ENCODE measurements around the gene FXYD1. TPM values are rescaled to one million over a fixed set of nuclear protein-coding genes. Genes with fewer than 3 reads are reported as not detected.

Gene FXYD1
- total RNA-seq, 1 experiment from 2014 or later = 13.3 TPM

DNA sequence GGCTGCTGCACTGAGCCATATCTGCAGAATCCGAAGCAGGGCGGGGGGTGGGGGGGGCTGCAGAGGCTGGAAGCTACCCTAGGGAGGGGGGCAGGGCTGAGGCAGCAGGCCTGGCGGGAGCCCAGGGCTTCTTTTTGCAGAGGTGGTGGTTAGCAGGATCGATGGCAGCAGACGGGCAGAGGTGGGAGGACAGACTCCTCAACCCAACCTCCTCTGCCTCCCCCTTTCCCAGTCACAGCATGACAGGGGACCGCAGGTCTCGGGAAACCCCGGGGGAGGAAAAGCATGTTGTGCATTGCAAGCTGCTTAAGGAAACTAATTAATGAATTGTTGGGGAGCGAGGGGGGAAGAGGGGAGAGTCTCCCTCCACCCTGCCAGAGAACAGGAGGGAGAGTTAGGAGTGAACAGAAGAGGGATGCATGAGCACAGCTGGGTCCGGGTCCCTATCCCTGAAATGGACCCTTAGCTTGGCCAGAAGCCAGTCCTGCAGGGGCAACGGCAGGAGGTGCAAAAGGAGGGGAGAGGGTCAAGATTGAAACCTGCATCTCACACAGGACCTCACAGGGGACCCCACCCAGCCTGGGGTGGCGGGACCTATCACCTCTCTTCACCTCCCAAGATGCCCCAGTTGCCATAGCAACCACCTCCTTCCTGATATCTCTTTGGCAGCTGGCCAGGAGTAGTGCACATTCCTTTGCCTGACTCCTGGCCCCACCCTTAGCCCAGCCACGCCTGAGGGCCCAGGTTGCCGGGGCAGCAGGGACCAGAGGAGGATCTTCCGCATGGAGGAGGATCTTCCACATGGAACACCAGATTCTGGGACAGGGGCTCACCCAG lies 6.2 kb downstream of the FXYD1 start:
- Mint-ChIP-seq H3K4me3 (peak overlapping the region; percentile 68), H3K27ac (no peak overlapping the region), H3K4me1 (peaks cover 41% of the 10 kb centered on the region), H3K27me3 (ENCODE audit: low read depth) (peaks cover 28% of the 10 kb centered on the region), H3K36me3 (peaks cover 2% of the 10 kb centered on the region; the same call in 1 of the 2 replicates), H3K9me3 (no peaks in the 10 kb centered on the region)
- DNase-seq (ENCODE audit: low spot score) (peak; percentile 86), ATAC-seq (peak; percentile 16)
- ChIA-PET POLR2A (no interaction called here), CTCF (interaction anchor here (0.8 to 5.5 kb wide), 4 partner anchors 8 to 89 kb away, joined by 3 to 143 read pairs (median 62); partner anchors contain the start of genes FXYD5 and LGI4)
- TF ChIP-seq, protein P1, sequence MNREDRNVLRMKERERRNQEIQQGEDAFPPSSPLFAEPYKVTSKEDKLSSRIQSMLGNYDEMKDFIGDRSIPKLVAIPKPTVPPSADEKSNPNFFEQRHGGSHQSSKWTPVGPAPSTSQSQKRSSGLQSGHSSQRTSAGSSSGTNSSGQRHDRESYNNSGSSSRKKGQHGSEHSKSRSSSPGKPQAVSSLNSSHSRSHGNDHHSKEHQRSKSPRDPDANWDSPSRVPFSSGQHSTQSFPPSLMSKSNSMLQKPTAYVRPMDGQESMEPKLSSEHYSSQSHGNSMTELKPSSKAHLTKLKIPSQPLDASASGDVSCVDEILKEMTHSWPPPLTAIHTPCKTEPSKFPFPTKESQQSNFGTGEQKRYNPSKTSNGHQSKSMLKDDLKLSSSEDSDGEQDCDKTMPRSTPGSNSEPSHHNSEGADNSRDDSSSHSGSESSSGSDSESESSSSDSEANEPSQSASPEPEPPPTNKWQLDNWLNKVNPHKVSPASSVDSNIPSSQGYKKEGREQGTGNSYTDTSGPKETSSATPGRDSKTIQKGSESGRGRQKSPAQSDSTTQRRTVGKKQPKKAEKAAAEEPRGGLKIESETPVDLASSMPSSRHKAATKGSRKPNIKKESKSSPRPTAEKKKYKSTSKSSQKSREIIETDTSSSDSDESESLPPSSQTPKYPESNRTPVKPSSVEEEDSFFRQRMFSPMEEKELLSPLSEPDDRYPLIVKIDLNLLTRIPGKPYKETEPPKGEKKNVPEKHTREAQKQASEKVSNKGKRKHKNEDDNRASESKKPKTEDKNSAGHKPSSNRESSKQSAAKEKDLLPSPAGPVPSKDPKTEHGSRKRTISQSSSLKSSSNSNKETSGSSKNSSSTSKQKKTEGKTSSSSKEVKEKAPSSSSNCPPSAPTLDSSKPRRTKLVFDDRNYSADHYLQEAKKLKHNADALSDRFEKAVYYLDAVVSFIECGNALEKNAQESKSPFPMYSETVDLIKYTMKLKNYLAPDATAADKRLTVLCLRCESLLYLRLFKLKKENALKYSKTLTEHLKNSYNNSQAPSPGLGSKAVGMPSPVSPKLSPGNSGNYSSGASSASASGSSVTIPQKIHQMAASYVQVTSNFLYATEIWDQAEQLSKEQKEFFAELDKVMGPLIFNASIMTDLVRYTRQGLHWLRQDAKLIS (CRISPR knock-in tag; IDR thresholded peaks at IDR 0.05; ENCODE audit: borderline replicate concordance) = no peak
- 0 out of 2 replicates have a peak, but pooled peaks have one; percentile 21 for TF ChIP-seq ETV6 (CRISPR knock-in tag; IDR thresholded peaks at IDR 0.05)

DNA sequence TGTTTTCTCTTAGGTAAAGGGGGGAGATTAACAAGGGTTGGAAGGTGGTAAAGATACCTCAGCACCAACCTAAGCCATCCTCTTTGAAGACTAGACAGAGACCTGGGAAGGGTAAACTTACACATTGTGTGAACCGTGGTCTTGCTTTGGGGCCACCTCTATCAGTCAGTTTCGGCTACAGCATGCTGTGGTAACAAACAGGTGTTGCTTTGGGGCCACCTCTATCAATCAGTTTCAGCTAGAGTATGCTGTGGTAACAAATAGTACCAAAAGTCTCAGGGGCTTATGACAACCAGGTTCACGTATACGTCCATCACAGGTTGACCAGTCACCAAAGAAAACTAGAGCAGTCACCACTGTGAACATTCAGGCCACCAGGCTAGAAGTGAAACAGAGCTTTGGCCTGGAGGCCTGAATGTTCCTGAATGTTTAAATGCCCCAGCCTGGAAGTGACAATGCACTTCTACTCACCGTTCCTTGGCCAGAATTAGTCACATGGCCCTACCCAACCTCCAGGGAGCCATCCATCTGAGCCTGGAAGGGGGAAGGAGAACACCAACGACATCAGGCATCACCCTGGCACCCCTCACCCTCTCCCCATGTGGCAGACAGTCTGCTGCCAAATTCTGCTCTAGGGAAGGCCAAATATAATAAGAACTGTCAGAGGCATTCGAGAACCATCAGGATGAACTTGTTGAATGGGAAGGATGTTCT lies 8.3 kb downstream of the FXYD1 start:
- Mint-ChIP-seq H3K36me3 (peaks cover 2% of the 10 kb centered on the region; the same call in 1 of the 2 replicates), H3K4me1 (peaks cover 43% of the 10 kb centered on the region), H3K4me3 (no peak overlapping the region), H3K27me3 (ENCODE audit: low read depth) (peaks cover 20% of the 10 kb centered on the region), H3K27ac (peak overlapping the region; percentile 19; the same call in 1 of the 2 replicates), H3K9me3 (no peaks in the 10 kb centered on the region)
- no peak for ATAC-seq
- ChIA-PET CTCF (interaction anchor here (1.3 kb wide), 1 partner anchor 70 kb away, joined by 3 read pairs; no protein-coding TSS in a partner anchor), POLR2A (no interaction called here)
- no peak for DNase-seq (ENCODE audit: low spot score)
- TF ChIP-seq NFATC4 (CRISPR knock-in tag; IDR thresholded peaks at IDR 0.05) (no peak), ZNF281 (CRISPR knock-in tag; IDR thresholded peaks at IDR 0.05) (no peak), TCF7 (CRISPR knock-in tag; IDR thresholded peaks at IDR 0.05; ENCODE audit: low read depth) (no peak), ZNF219 (CRISPR knock-in tag; IDR thresholded peaks at IDR 0.05; ENCODE audit: borderline replicate concordance) (no peak), ZBTB21 (CRISPR knock-in tag; IDR thresholded peaks at IDR 0.05; ENCODE audit: borderline replicate concordance) (no peak), NFYB (CRISPR knock-in tag; conservative IDR thresholded peaks at IDR 0.05; ENCODE audit: low read depth) (no peak), ZNF138 (CRISPR knock-in tag; conservative IDR thresholded peaks at IDR 0.05) (no peak), STAT6 (CRISPR knock-in tag; conservative IDR thresholded peaks at IDR 0.05; ENCODE audit: low read depth) (no peak), HMGA2 (CRISPR knock-in tag; IDR thresholded peaks at IDR 0.05) (no peak), KAT7 (CRISPR knock-in tag; IDR thresholded peaks at IDR 0.05; ENCODE audit: borderline replicate concordance) (no peak), EMX1 (CRISPR knock-in tag; IDR thresholded peaks at IDR 0.05) (no peak), ZNF532 (CRISPR knock-in tag; IDR thresholded peaks at IDR 0.05; ENCODE audit: borderline replicate concordance) (no peak), SMAD4 (CRISPR knock-in tag; IDR thresholded peaks at IDR 0.05) (no peak), CREM (CRISPR knock-in tag; IDR thresholded peaks at IDR 0.05) (no peak), ZNF232 (CRISPR knock-in tag; IDR thresholded peaks at IDR 0.05) (no peak), ETV6 (CRISPR knock-in tag; IDR thresholded peaks at IDR 0.05) (no peak)

Measured in WTC11 (cell line).